SK-N-SH (cell line): Measurements from ENCODE around the gene TSHZ2. TPM values are rescaled to one million over a fixed set of nuclear protein-coding genes. Genes with fewer than 3 reads are reported as not detected.

Source experiments
- CTCF ChIA-PET: fragments of 300-600, 350-600 bp; formaldehyde crosslinking; extraction: SDS; loops from one replicate; lab custom pipeline; 2021; lab: Yijun Ruan, JAX
- POLR2A ChIA-PET: fragments of 350-600 bp; sonication (Branson Sonifier 250); formaldehyde crosslinking; extraction: SDS; loops from one replicate; lab custom pipeline; 2020; ENCODE audit warnings: antibody characterized with exemption, inconsistent platforms; lab: Yijun Ruan, JAX
- DNase-seq: peaks from one replicate; pipeline ENCODE4 v3.0.0; 2012
- H2AFZ ChIP-seq: fragments of 200-600 bp; sonication (generic); 2 replicates; pipeline ENCODE4 v1.8.1; 2016; ENCODE audit warnings: antibody characterized with exemption, mild to moderate bottlenecking, low read depth
- H3F3A ChIP-seq: fragments of 200-600 bp; sonication (generic); replicated peaks from 2 replicates; pipeline ENCODE3; 2016; ENCODE audit warnings: antibody characterized with exemption, mild to moderate bottlenecking; ENCODE audit not compliant: insufficient read depth
- H3K27ac ChIP-seq, 2 experiments: fragments of 200-500 bp in 1 of 2; fragments of 200-600 bp in 1 of 2; sonication (Bioruptor generic) in 1 of 2; sonication (generic), shearing (Covaris generic) in 1 of 2; 2 replicates each; pipeline versions ENCODE4 v1.5.1 to v1.6.1; 2014 to 2016; ENCODE audit warnings: low read depth in 2 of 2, inconsistent platforms in 1 of 2, low read length in 1 of 2, mild to moderate bottlenecking in 1 of 2, mixed read lengths in 1 of 2
- H3K27me3 ChIP-seq: fragments of 200-600 bp; sonication (generic), shearing (Covaris generic); 2 replicates; pipeline ENCODE4 v1.6.1; 2016; ENCODE audit warnings: mixed run types; ENCODE audit not compliant: insufficient read depth
- H3K36me3 ChIP-seq, 2 experiments: fragments of 200-500 bp in 1 of 2; fragments of 200-600 bp in 1 of 2; sonication (Bioruptor generic) in 1 of 2; sonication (generic) in 1 of 2; replicated peaks in 1 of 2; 2 replicates each; pipeline versions ENCODE3 to v1.5.1; 2014 to 2016; ENCODE audit warnings: low read length in 1 of 2, mild to moderate bottlenecking in 1 of 2; ENCODE audit not compliant: insufficient read depth in 2 of 2, control insufficient read depth in 1 of 2
- H3K4me1 ChIP-seq, 2 experiments: fragments of 200-500 bp in 1 of 2; fragments of 200-600 bp in 1 of 2; sonication (Bioruptor generic) in 1 of 2; sonication (generic), shearing (Covaris generic) in 1 of 2; 2 replicates each; pipeline versions ENCODE4 v1.5.1 to v1.6.1; 2014 to 2016; ENCODE audit warnings: low read depth in 1 of 2, low read length in 1 of 2, mixed run types in 1 of 2; ENCODE audit not compliant: insufficient read depth in 2 of 2, control insufficient read depth in 1 of 2
- H3K4me2 ChIP-seq: fragments of 200-600 bp; sonication (generic), shearing (Covaris generic); 2 replicates; pipeline ENCODE4 v1.6.1; 2017; ENCODE audit warnings: mixed run types
- H3K4me3 ChIP-seq, 2 experiments: fragments of 200-500 bp in 1 of 2; fragments of 200-600 bp in 1 of 2; sonication (Bioruptor generic) in 1 of 2; sonication (generic), shearing (Covaris generic) in 1 of 2; 2 replicates each; pipeline versions ENCODE4 v1.5.1 to v1.8.1; 2014 to 2016; ENCODE audit warnings: low read depth in 2 of 2, inconsistent platforms in 1 of 2, low read length in 1 of 2, mild to moderate bottlenecking in 1 of 2, mixed read lengths in 1 of 2, moderate library complexity in 1 of 2
- H3K79me2 ChIP-seq: fragments of 200-600 bp; sonication (generic); 2 replicates; pipeline ENCODE4 v1.8.1; 2017; ENCODE audit warnings: mild to moderate bottlenecking; ENCODE audit not compliant: insufficient read depth
- H3K9ac ChIP-seq: fragments of 200-600 bp; sonication (generic); 2 replicates; pipeline ENCODE4 v1.6.1; 2017; ENCODE audit warnings: mixed run types
- H3K9me2 ChIP-seq: fragments of 200-600 bp; sonication (generic); 2 replicates; pipeline ENCODE4 v1.6.1; 2017; ENCODE audit warnings: mixed run types
- H3K9me3 ChIP-seq: fragments of 200-600 bp; sonication (generic); 2 replicates; pipeline ENCODE4 v1.6.1; 2017; ENCODE audit warnings: mixed run types, mild to moderate bottlenecking, moderate library complexity
- H4K20me1 ChIP-seq: fragments of 200-600 bp; sonication (generic); 2 replicates; pipeline ENCODE4 v1.6.1; 2017; ENCODE audit warnings: mild to moderate bottlenecking, mixed run types; ENCODE audit not compliant: insufficient read depth
- CHD2 ChIP-seq: fragments of 150-350 bp; IDR thresholded peaks from 2 replicates; pipeline ENCODE4 v1.6.1; 2018; ENCODE audit warnings: low read length; ENCODE audit not compliant: partially characterized antibody
- FOXJ3 ChIP-seq: sonication (generic); formaldehyde crosslinking; IDR thresholded peaks from 2 replicates; pipeline ENCODE4 v1.5.1; 2020; ENCODE audit warnings: mild to moderate bottlenecking, missing genetic modification reagents
- FOXM1 ChIP-seq: IDR thresholded peaks from 2 replicates; pipeline ENCODE4 v1.4.0; 2012; ENCODE audit warnings: low read depth, mild to moderate bottlenecking
- GABPA ChIP-seq: IDR thresholded peaks from 2 replicates; pipeline ENCODE4 v1.4.0; 2012; ENCODE audit warnings: low read depth, mild to moderate bottlenecking
- GATA2 ChIP-seq: sonication (generic); formaldehyde crosslinking; IDR thresholded peaks from 2 replicates; pipeline ENCODE4 v1.5.0; 2020; ENCODE audit warnings: mild to moderate bottlenecking, missing genetic modification reagents
- IRF3 ChIP-seq: fragments of 150-350 bp; IDR thresholded peaks from 2 replicates; pipeline ENCODE4 v1.6.1; 2016; ENCODE audit warnings: mild to moderate bottlenecking, low read depth, low read length
- JUND ChIP-seq: IDR thresholded peaks from 2 replicates; pipeline ENCODE4 v1.4.0; 2012
- NRF1 ChIP-seq: IDR thresholded peaks from 2 replicates; pipeline ENCODE4 v1.6.1; 2012; ENCODE audit warnings: low read depth, mild to moderate bottlenecking, low read length
- PBX3 ChIP-seq: IDR thresholded peaks from 2 replicates; pipeline ENCODE4; 2012
- RAD21 ChIP-seq: IDR thresholded peaks from 2 replicates; pipeline ENCODE4 v1.6.1; 2012; ENCODE audit warnings: mild to moderate bottlenecking, low read length
- SMC3 ChIP-seq: IDR thresholded peaks from 2 replicates; pipeline ENCODE4 v1.6.1; 2012; ENCODE audit warnings: low read depth, low read length, improper control_type of control experiment
- TEAD4 ChIP-seq: IDR thresholded peaks from 2 replicates; pipeline ENCODE4 v1.4.0; 2012; ENCODE audit warnings: mild to moderate bottlenecking, borderline replicate concordance; ENCODE audit not compliant: insufficient read depth
- YY1 ChIP-seq: IDR thresholded peaks from 2 replicates; pipeline ENCODE4 v1.4.0; 2012; ENCODE audit warnings: low read depth, mild to moderate bottlenecking
- ZBTB33 ChIP-seq: IDR thresholded peaks from 2 replicates; pipeline ENCODE4 v1.4.0; 2012; ENCODE audit warnings: low read depth, borderline replicate concordance
- WGBS: methylation state at CpG from one replicate; pipeline ENCODE4 v1.1.6; 2017; ENCODE audit warnings: low lambda C conversion rate; 5-methylcytosine and 5-hydroxymethylcytosine counted together
- polyA plus RNA-seq, 3 experiments: library from polyadenylated mRNA; depleted of rRNA; stranded (reverse); fragments of >200 nt; gene quantifications; 2 replicates each; pipeline ENCODE4 v1.2.3, GENCODE V29; 2012

Gene TSHZ2
- polyA plus RNA-seq (2012; rRNA removed) = 0.11 and 0.13 TPM in 2 replicates
- 0.12 and 0.26 TPM in 2 replicates for polyA plus RNA-seq (2012; cell fraction: cytosol; rRNA removed)
- 0.13 and 0.27 TPM in 2 replicates for polyA plus RNA-seq (2012; cell fraction: nucleus; rRNA removed)

- Histone ChIP-seq H3K79me2 (no peaks in the 10 kb centered on the region), H3K4me3 (peak within 1 kb of the TSS; percentile 39 to 60), H3F3A (no peaks in the 10 kb centered on the region), H3K4me1 (peaks cover 0 to 12% of the 10 kb centered on the region in 2 experiments; a peak in 3 of 4 replicates), H2AFZ (peak within 1 kb of the TSS; percentile 87), H3K27me3 (peaks cover 11% of the 10 kb centered on the region; the same call in 1 of the 2 replicates), H4K20me1 (no peaks in the 10 kb centered on the region), H3K9ac (no peak within 1 kb of the TSS), H3K27ac (peak within 1 kb of the TSS in 1 of 2 experiments; percentile 78; a peak in 2 of 4 replicates), H3K4me2 (peak within 1 kb of the TSS; percentile 83), H3K9me3 (no peaks in the 10 kb centered on the region), H3K36me3 (no peaks in the 10 kb centered on the region), H3K9me2 (no peaks in the 10 kb centered on the region)
- peak; percentile 82 for DNase-seq
- ChIA-PET CTCF (interaction anchor here (3.9 kb wide), 1 partner anchor 12 kb away, joined by 13 read pairs; no protein-coding TSS in a partner anchor), POLR2A (interaction anchor here (1.2 kb wide), 1 partner anchor 13 kb away, joined by 4 read pairs; no protein-coding TSS in a partner anchor)
- TF ChIP-seq SMC3 = no peak
- no peak for TF ChIP-seq IRF3
- no peak for TF ChIP-seq TEAD4
- no peak; the same call in 1 of the 2 replicates for TF ChIP-seq GATA2
- TF ChIP-seq FOXJ3 = no peak
- no peak for TF ChIP-seq FOXM1
- no peak for TF ChIP-seq JUND
- TF ChIP-seq CHD2 = peak; percentile 21
- TF ChIP-seq NRF1 = no peak
- peak; percentile 0 for TF ChIP-seq RAD21
- TF ChIP-seq ZBTB33 = no peak
- no peak for TF ChIP-seq PBX3
- 1% methylated on average over 31 of the region's 41 CpGs for WGBS
These were observed at the start of gene TSHZ2 for GRCh38 chr20:52972190-52972937. Gene TSHZ2 (plus strand): TSS chr20:52972358. CDS start chr20:52973294, 936 bp downstream.

GRCh38 chr20:52922436-52922835 lies 49.7 kb upstream of the TSHZ2 start:
- Histone ChIP-seq H3K9ac (no peak overlapping the region), H2AFZ (no peak overlapping the region), H3K4me1 (peaks cover 0 to 10% of the 10 kb centered on the region in 2 experiments; a peak in 1 of 4 replicates), H3F3A (no peaks in the 10 kb centered on the region), H3K27ac (no peak overlapping the region), H3K4me2 (no peak overlapping the region), H4K20me1 (no peaks in the 10 kb centered on the region), H3K36me3 (no peaks in the 10 kb centered on the region), H3K27me3 (no peaks in the 10 kb centered on the region), H3K9me2 (no peaks in the 10 kb centered on the region), H3K4me3 (no peak overlapping the region), H3K9me3 (no peaks in the 10 kb centered on the region), H3K79me2 (no peaks in the 10 kb centered on the region)
- no peak for TF ChIP-seq YY1
- no peak for TF ChIP-seq PBX3
- TF ChIP-seq GABPA = no peak
- no peak for TF ChIP-seq RAD21
- WGBS = 65% methylated on average over 2 of the region's 2 CpGs
- no peak for DNase-seq
- ChIA-PET POLR2A (no interaction called here), CTCF (no interaction called here)
